Activated CD4-positive, alpha-beta T cell treated with anti-CD3 and anti-CD28 coated beads, Interleukin-2, Interleukin-4, amounts not matched to agents 100 ng/mL and 50 ng/mL, durations not matched to agents 16 hours and 8 hours (primary cell): ENCODE results near the gene EPS8.
"Not testable (repeated sequence)": the region's sequence is repeated elsewhere in the genome, so short reads cannot be mapped to it uniquely, and the experiment has no call there.

ENCODE experiments used
- DNase-seq: peaks from one replicate; pipeline ENCODE4 v3.0.0-alpha.2; 2020; ENCODE audit warnings: low spot score

The EPS8 gene

GRCh38 chr12:15644700-15645099, 144.5 kb downstream of the EPS8 start:
- DNase-seq = no peak

- DNase-seq = no peak
Measured at GRCh38 chr12:15638231-15638630, 151.0 kb downstream of the EPS8 start.

- no peak for DNase-seq
Measured at GRCh38 chr12:15636060-15636890, 152.9 kb downstream of the EPS8 start.

- DNase-seq = no peak
Measured at GRCh38 chr12:15634010-15634683, 155.0 kb downstream of the EPS8 start.

GRCh38 chr12:15633201-15633600, 156.0 kb downstream of the EPS8 start:
- DNase-seq = no peak

GRCh38 chr12:15632708-15633107, 156.5 kb downstream of the EPS8 start:
- no peak for DNase-seq

GRCh38 chr12:15631007-15631715, 158.0 kb downstream of the EPS8 start:
- DNase-seq = no peak

GRCh38 chr12:15629761-15630160, 159.4 kb downstream of the EPS8 start:
- no peak for DNase-seq

GRCh38 chr12:15629108-15629507, 160.1 kb downstream of the EPS8 start:
- no peak for DNase-seq

GRCh38 chr12:15627995-15628945, 160.9 kb downstream of the EPS8 start:
- DNase-seq = no peak

- no peak for DNase-seq
Measured at GRCh38 chr12:15625075-15625474, 164.1 kb downstream of the EPS8 start.

GRCh38 chr12:15620741-15621539, 168.2 kb downstream of the EPS8 start:
- DNase-seq = no peak

GRCh38 chr12:15616495-15616894, 172.7 kb downstream of the EPS8 start:
- not testable (repeated sequence) for DNase-seq

- DNase-seq = no peak
Measured at GRCh38 chr12:15613981-15614380, 175.2 kb downstream of the EPS8 start.

- DNase-seq = no peak
Measured at GRCh38 chr12:15608941-15609340, 180.2 kb downstream of the EPS8 start.

- no peak for DNase-seq
Measured at GRCh38 chr12:15608406-15608805, 180.8 kb downstream of the EPS8 start.

- no peak for DNase-seq
Measured at GRCh38 chr12:15605881-15606590, 183.2 kb downstream of the EPS8 start.

GRCh38 chr12:15603474-15604085, 185.6 kb downstream of the EPS8 start:
- no peak for DNase-seq

- no peak for DNase-seq
Measured at GRCh38 chr12:15602051-15602672, 187.0 kb downstream of the EPS8 start.
